Skeletal muscle satellite cell (primary cell): ENCODE measurements around the gene CTAGE6. TPM values are rescaled to one million over a fixed set of nuclear protein-coding genes. Genes with fewer than 3 reads are reported as not detected.
"Not testable (repeated sequence)": the region's sequence is repeated elsewhere in the genome, so short reads cannot be mapped to it uniquely, and the experiment has no call there.

Source experiments
- H3K27me3 ChIP-seq: 2 replicates; pipeline ENCODE4 v1.7.0; 2013; ENCODE audit warnings: low read length; ENCODE audit not compliant: control insufficient read depth, insufficient read depth
- H3K36me3 ChIP-seq: 2 replicates; pipeline ENCODE4 v1.7.0; 2013; ENCODE audit warnings: mild to moderate bottlenecking, control low read depth, low read length; ENCODE audit not compliant: insufficient read depth
- H3K4me1 ChIP-seq: 2 replicates; pipeline ENCODE4 v1.7.0; 2013; ENCODE audit warnings: low read length; ENCODE audit not compliant: control insufficient read depth, insufficient read depth
- H3K4me2 ChIP-seq: 2 replicates; pipeline ENCODE4 v1.7.0; 2013; ENCODE audit warnings: mild to moderate bottlenecking, low read length
- H3K4me3 ChIP-seq: 2 replicates; pipeline ENCODE4 v1.7.0; 2013; ENCODE audit warnings: low read length
- H3K9ac ChIP-seq: 2 replicates; pipeline ENCODE4 v1.7.0; 2013; ENCODE audit warnings: mild to moderate bottlenecking, low read depth, low read length, moderate library complexity
- H3K9me3 ChIP-seq: replicated peaks from 2 replicates; pipeline ENCODE4 v1.7.0; 2013; ENCODE audit warnings: mild to moderate bottlenecking, control low read depth, low read length
- small RNA-seq: library from RNA; depleted of rRNA; stranded (forward); fragments of <200 nt; gene quantifications from one replicate; pipeline ENCODE3, GENCODE V24; 2012

Gene CTAGE6

DNA sequence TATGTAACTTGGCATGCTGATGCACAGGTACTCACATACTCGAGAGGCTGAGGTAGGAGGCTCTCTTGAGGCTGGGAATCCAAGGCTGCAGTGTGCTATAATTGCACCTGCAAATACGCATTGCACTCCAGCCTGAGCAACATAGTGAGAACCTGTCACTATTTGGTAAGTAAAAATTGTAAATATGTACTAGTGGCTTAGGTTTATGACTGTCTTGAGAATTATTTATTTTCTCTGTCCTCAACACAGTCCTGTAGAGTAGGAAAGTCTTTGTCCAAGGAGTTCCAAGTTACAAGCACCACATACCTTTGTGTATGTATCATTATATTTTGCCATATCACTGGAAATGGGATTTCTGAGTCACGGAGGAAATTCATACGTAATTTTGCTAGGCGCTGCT is 45.1 kb downstream of the CTAGE6 start:
- not testable (repeated sequence) for H3K4me1 ChIP-seq, H3K9ac ChIP-seq, H3K4me2 ChIP-seq, H3K36me3 ChIP-seq, H3K4me3 ChIP-seq, H3K27me3 ChIP-seq, H3K9me3 ChIP-seq

DNA sequence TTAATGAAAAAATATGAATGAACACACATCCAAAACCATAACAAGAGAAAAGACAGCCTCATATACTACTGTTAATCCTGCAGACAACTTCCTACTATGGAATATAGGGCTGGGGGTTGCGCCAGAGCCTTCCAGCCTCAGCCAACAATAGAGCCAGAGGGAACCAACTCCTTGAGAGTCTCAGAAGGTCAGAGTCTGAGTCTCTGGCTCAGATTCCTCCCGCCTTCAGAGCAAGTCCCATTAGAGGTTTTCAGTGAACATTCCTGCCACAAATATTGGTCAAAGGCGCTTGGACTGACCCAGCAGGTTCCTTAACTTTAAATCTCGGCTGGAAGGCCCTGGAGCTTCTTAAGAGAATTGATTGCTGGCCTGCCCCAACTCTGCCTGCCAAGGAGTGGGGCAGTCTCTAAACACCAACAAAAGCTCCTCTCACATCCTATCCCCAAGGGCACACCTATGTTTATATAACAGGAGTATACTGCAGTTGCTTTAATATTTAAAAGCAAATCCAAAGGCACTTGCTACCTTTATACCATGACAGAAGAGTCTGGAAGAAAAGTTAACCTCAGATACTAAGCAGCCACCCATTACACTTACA is 45.7 kb downstream of the CTAGE6 start:
- H3K27me3 ChIP-seq, H3K4me1 ChIP-seq, H3K9ac ChIP-seq, H3K4me2 ChIP-seq, H3K36me3 ChIP-seq, H3K9me3 ChIP-seq, H3K4me3 ChIP-seq: not testable (repeated sequence)

DNA sequence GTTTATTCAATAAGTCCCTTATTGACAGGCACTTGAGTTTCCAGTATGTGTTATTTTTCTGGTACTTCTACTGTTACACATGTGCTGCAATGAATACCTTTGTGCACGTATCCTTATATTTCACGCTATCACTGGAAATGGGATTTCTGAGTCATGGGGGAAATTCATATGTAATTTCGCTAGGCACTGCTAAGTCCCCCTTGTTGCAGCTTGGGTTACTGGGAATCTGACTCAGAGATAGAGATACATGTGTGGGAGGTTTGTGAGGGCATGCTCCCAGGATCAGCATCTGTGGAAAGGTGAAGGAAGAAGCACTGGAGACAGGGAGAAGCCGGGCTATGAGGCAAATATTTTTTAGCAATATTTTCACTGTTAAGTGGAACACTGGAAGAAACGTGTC is 47.6 kb downstream of the CTAGE6 start:
- H3K27me3 ChIP-seq, H3K9me3 ChIP-seq, H3K4me1 ChIP-seq, H3K4me2 ChIP-seq, H3K9ac ChIP-seq, H3K4me3 ChIP-seq, H3K36me3 ChIP-seq: not testable (repeated sequence)

Small RNAs within 50 kb of the gene (small RNA-seq; reads per million reads assigned to genes)
- not detected for gene RNU6-267P
